GM12873 (cell line): ENCODE data around the gene CPT2.

ENCODE experiments used
- CTCF ChIP-seq: IDR thresholded peaks from 2 replicates; pipeline ENCODE4 v1.5.1; 2012; ENCODE audit warnings: low read depth, mild to moderate bottlenecking, moderate library complexity, low read length, control low read depth; ENCODE audit not compliant: insufficient read depth; ENCODE audit errors: missing control alignments

CPT2 gene

GRCh38 chr1:53166912-53167311 lies 29.7 kb upstream of the CPT2 start:
- no peak for TF ChIP-seq CTCF

- TF ChIP-seq CTCF = no peak
Measured at GRCh38 chr1:53172426-53173128, 24.0 kb upstream of the CPT2 start.

GRCh38 chr1:53174971-53175913 lies 21.4 kb upstream of the CPT2 start:
- TF ChIP-seq CTCF = no peak

- no peak for TF ChIP-seq CTCF
Measured at GRCh38 chr1:53176452-53177208, 20.0 kb upstream of the CPT2 start.

GRCh38 chr1:53180226-53180625 lies 16.4 kb upstream of the CPT2 start:
- TF ChIP-seq CTCF = no peak

GRCh38 chr1:53180951-53181350 lies 15.7 kb upstream of the CPT2 start:
- TF ChIP-seq CTCF = no peak
